Measurements from ENCODE around the gene APC. TPM values are rescaled to one million over a fixed set of nuclear protein-coding genes. Genes with fewer than 3 reads are reported as not detected.
A peak's percentile ranks its signal among the peaks of the same experiment; 100 is the strongest.

Gene APC
- total and polyA plus RNA-seq, 8 donors = 2.0 to 175 (median 30.5) TPM

GRCh38 chr5:112862085-112862484 is 124.4 kb downstream of the APC start:
- Histone ChIP-seq H3K4me1 (peaks cover 17 to 30% (median 27%) of the 10 kb centered on the region in 4 donors), H3K36me3 (peaks cover 20 to 42% (median 39%) of the 10 kb centered on the region in 4 donors), H3K27me3 (no peaks in the 10 kb centered on the region), H3K4me3 (peak overlapping the region; percentile 78 to 92 (median 88)), H3K9me3 (no peaks in the 10 kb centered on the region), H3K27ac (peak overlapping the region in 4 of 5 donors; percentile 85 to 91 (median 88))
- DNase-seq = peak in 1 of 2 donors; percentile 9
- 19 to 47% (median 37%) methylated on average over 9 of the region's 9 CpGs for WGBS, 5 donors
- intact Hi-C loops (cut with DNase I; ENCODE audit: low total_unique reads) = no loop called here
- TF ChIP-seq POLR2AphosphoS5 (IDR thresholded peaks at IDR 0.05) (no peak), CTCF (IDR thresholded peaks at IDR 0.05) (no peak), EP300 (IDR thresholded peaks at IDR 0.05) (no peak), POLR2A (IDR thresholded peaks at IDR 0.05) (no peak)

GRCh38 chr5:112863549-112863948 is 125.9 kb downstream of the APC start:
- intact Hi-C loops (cut with DNase I; ENCODE audit: low total_unique reads) = no loop called here
- Histone ChIP-seq H3K27ac (no peak overlapping the region), H3K4me1 (peaks cover 17 to 30% (median 27%) of the 10 kb centered on the region in 4 donors), H3K27me3 (no peaks in the 10 kb centered on the region), H3K36me3 (peaks cover 24 to 57% (median 54%) of the 10 kb centered on the region in 4 donors), H3K9me3 (no peaks in the 10 kb centered on the region), H3K4me3 (peak overlapping the region in 2 of 4 donors; percentile 6 to 19)
- DNase-seq = peak in 1 of 2 donors; percentile 60
- TF ChIP-seq POLR2A (IDR thresholded peaks at IDR 0.05) (no peak), POLR2AphosphoS5 (IDR thresholded peaks at IDR 0.05) (no peak), EP300 (IDR thresholded peaks at IDR 0.05) (no peak), CTCF (IDR thresholded peaks at IDR 0.05) (no peak)
- 32 to 68% (median 44%) methylated on average over 4 of the region's 4 CpGs for WGBS, 5 donors

GRCh38 chr5:112865128-112865527 is 127.4 kb downstream of the APC start:
- intact Hi-C loops (cut with DNase I; ENCODE audit: low total_unique reads) = no loop called here
- no peak for DNase-seq
- H3K9me3 ChIP-seq = no peaks in the 10 kb centered on the region
- no peaks in the 10 kb centered on the region for H3K27me3 ChIP-seq
- 91 to 97% (median 95%) methylated on average over 3 of the region's 3 CpGs for WGBS, 5 donors
- TF ChIP-seq POLR2A (IDR thresholded peaks at IDR 0.05) (no peak), EP300 (IDR thresholded peaks at IDR 0.05) (no peak), CTCF (IDR thresholded peaks at IDR 0.05) (no peak), POLR2AphosphoS5 (IDR thresholded peaks at IDR 0.05) (no peak)
- no peak overlapping the region for H3K27ac ChIP-seq
- no peak overlapping the region for H3K4me3 ChIP-seq
- peaks cover 27 to 73% (median 70%) of the 10 kb centered on the region in 4 donors for H3K36me3 ChIP-seq
- H3K4me1 ChIP-seq = peaks cover 17 to 30% (median 27%) of the 10 kb centered on the region in 4 donors

GRCh38 chr5:112866739-112867138 is 129.1 kb downstream of the APC start:
- DNase-seq = no peak
- intact Hi-C loops (cut with DNase I; ENCODE audit: low total_unique reads) = no loop called here
- no peak overlapping the region for H3K4me3 ChIP-seq
- WGBS, 5 donors = 88 to 96% (median 89%) methylated on average over 2 of the region's 2 CpGs
- no peaks in the 10 kb centered on the region for H3K9me3 ChIP-seq
- H3K27ac ChIP-seq = no peak overlapping the region
- peaks cover 14 to 23% (median 20%) of the 10 kb centered on the region in 4 donors for H3K4me1 ChIP-seq
- H3K36me3 ChIP-seq = peaks cover 27 to 87% (median 85%) of the 10 kb centered on the region in 4 donors
- no peak for TF ChIP-seq CTCF (IDR thresholded peaks at IDR 0.05)
- TF ChIP-seq POLR2AphosphoS5 (IDR thresholded peaks at IDR 0.05) = no peak
- no peak for TF ChIP-seq POLR2A (IDR thresholded peaks at IDR 0.05)
- no peak for TF ChIP-seq EP300 (IDR thresholded peaks at IDR 0.05)
- H3K27me3 ChIP-seq = no peaks in the 10 kb centered on the region

All from stomach (tissue), 9 donors.